ENCODE results near the gene RPS6KA5.
"Not testable (repeated sequence)": the region's sequence is repeated elsewhere in the genome, so short reads cannot be mapped to it uniquely, and the experiment has no call there.

RPS6KA5 gene

GRCh38 chr14:91035855-91036254 lies 24.6 kb downstream of the RPS6KA5 start:
- TF ChIP-seq CTCF (IDR thresholded peaks at IDR 0.05; ENCODE audit: borderline replicate concordance, control extremely low read depth, extremely low read depth, insufficient read depth, missing control alignments), result no peak
- DNase-seq (ENCODE audit: low spot score), result no peak
- in situ Hi-C loops (cut with MboI; ENCODE audit: low sequenced_read_pairs, unreplicated experiment), result no loop called here

GRCh38 chr14:91034379-91034778 lies 26.1 kb downstream of the RPS6KA5 start:
- DNase-seq (ENCODE audit: low spot score); in situ Hi-C loops (cut with MboI; ENCODE audit: low sequenced_read_pairs, unreplicated experiment): not testable (repeated sequence)

- in situ Hi-C loops (cut with MboI; ENCODE audit: low sequenced_read_pairs, unreplicated experiment), result no loop called here
- DNase-seq (ENCODE audit: low spot score), result no peak
- no peak for TF ChIP-seq CTCF (IDR thresholded peaks at IDR 0.05; ENCODE audit: borderline replicate concordance, control extremely low read depth, extremely low read depth, insufficient read depth, missing control alignments)
These were observed 28.2 kb downstream of the RPS6KA5 start for GRCh38 chr14:91032248-91032647.

- in situ Hi-C loops (cut with MboI; ENCODE audit: low sequenced_read_pairs, unreplicated experiment), result no loop called here
- no peak for DNase-seq (ENCODE audit: low spot score)
- TF ChIP-seq CTCF (IDR thresholded peaks at IDR 0.05; ENCODE audit: borderline replicate concordance, control extremely low read depth, extremely low read depth, insufficient read depth, missing control alignments), result no peak
These were observed 28.8 kb downstream of the RPS6KA5 start for GRCh38 chr14:91031666-91032065.

GRCh38 chr14:91029456-91030217 lies 30.8 kb downstream of the RPS6KA5 start:
- DNase-seq (ENCODE audit: low spot score), result no peak
- in situ Hi-C loops (cut with MboI; ENCODE audit: low sequenced_read_pairs, unreplicated experiment), result no loop called here
- TF ChIP-seq CTCF (IDR thresholded peaks at IDR 0.05; ENCODE audit: borderline replicate concordance, control extremely low read depth, extremely low read depth, insufficient read depth, missing control alignments), result no peak

- in situ Hi-C loops (cut with MboI; ENCODE audit: low sequenced_read_pairs, unreplicated experiment), result no loop called here
- DNase-seq (ENCODE audit: low spot score), result no peak
- no peak for TF ChIP-seq CTCF (IDR thresholded peaks at IDR 0.05; ENCODE audit: borderline replicate concordance, control extremely low read depth, extremely low read depth, insufficient read depth, missing control alignments)
These were observed 32.9 kb downstream of the RPS6KA5 start for GRCh38 chr14:91027561-91027960.

- DNase-seq (ENCODE audit: low spot score), result peak; percentile 49
- in situ Hi-C loops (cut with MboI; ENCODE audit: low sequenced_read_pairs, unreplicated experiment), result not testable (repeated sequence)
These were observed 37.8 kb downstream of the RPS6KA5 start for GRCh38 chr14:91022622-91023028.
